ENCODE results near the gene DMRT3. TPM values are rescaled to one million over a fixed set of nuclear protein-coding genes. Genes with fewer than 3 reads are reported as not detected.

DMRT3 gene
- polyA plus RNA-seq, 3 donors, result not detected

DNA sequence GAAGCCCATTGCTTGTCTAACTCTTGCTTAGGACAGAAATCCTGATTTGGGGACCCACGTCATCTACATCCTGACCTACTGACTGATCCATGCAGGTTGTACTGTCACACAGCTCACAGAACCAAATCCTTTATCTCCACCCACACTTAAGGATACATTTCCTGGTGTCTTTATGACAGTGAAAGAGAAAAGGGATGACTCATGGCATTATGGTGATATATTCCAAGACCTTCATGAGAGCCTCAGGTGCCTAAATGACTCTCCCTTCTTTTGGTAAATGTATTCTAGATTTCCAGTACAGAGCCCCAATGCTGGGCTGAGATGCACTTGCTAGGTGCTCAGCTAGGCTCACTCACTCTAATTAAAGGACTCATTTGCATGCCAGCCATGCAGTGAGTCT is 47.7 kb downstream of the DMRT3 start:
- H3K79me2 ChIP-seq (ENCODE audit: insufficient read depth, low read length), result no peaks in the 10 kb centered on the region
- Mint-ChIP-seq H3K4me3 (peak overlapping the region in 1 of 2 donors; percentile 48), H3K9me3 (peaks cover 0 to 17% (median 11%) of the 10 kb centered on the region in 7 donors), H3K27me3 (ENCODE audit: low read depth in 3 of 3) (peaks cover 21 to 56% (median 23%) of the 10 kb centered on the region in 3 donors), H3K4me1 (no peaks in the 10 kb centered on the region), H3K27ac (no peak overlapping the region), H3K36me3 (no peaks in the 10 kb centered on the region)
- H3K9me3 ChIP-seq (replicated peaks in 1 of 2; ENCODE audit: control insufficient read depth in 1 of 2, insufficient read depth in 1 of 2, low read length in 2 of 2), result no peaks in the 10 kb centered on the region
- intact Hi-C loops (cut with micrococcal nuclease), result no loop called here
- H3K9ac ChIP-seq (ENCODE audit: insufficient read depth, low read length, poor library complexity, severe bottlenecking), result no peak overlapping the region
- WGBS (ENCODE audit: insufficient coverage), result no CpG with 5 or more reads among the region's 1 CpG
- H2AFZ ChIP-seq (ENCODE audit: insufficient read depth, low read depth, low read length, poor library complexity, severe bottlenecking), result no peak overlapping the region
- DNase-seq, result no peak
- H3K4me1 ChIP-seq (ENCODE audit: control insufficient read depth in 1 of 2, insufficient read depth in 2 of 2, low read length in 2 of 2), result no peaks in the 10 kb centered on the region
- H3K4me3 ChIP-seq (replicated peaks in 1 of 3; ENCODE audit: low read depth in 2 of 3, low read length in 3 of 3), result no peak overlapping the region
- H4K20me1 ChIP-seq (ENCODE audit: insufficient read depth, low read length), result no peaks in the 10 kb centered on the region
- no peak overlapping the region for H3K27ac ChIP-seq (ENCODE audit: low read depth in 1 of 2, low read length in 2 of 2)
- TF ChIP-seq CTCF (IDR thresholded peaks at IDR 0.05), result no peak
- peaks cover 12 to 27% of the 10 kb centered on the region in 2 donors for H3K27me3 ChIP-seq (ENCODE audit: control insufficient read depth in 2 of 2, insufficient read depth in 2 of 2, low read length in 2 of 2)
- no peaks in the 10 kb centered on the region for H3K36me3 ChIP-seq (replicated peaks in 1 of 2; ENCODE audit: control insufficient read depth in 1 of 2, insufficient read depth in 2 of 2, low read length in 2 of 2)
- no peak overlapping the region for H3K4me2 ChIP-seq (replicated peaks; ENCODE audit: extremely low read depth, low read length, poor library complexity, severe bottlenecking)

DNA sequence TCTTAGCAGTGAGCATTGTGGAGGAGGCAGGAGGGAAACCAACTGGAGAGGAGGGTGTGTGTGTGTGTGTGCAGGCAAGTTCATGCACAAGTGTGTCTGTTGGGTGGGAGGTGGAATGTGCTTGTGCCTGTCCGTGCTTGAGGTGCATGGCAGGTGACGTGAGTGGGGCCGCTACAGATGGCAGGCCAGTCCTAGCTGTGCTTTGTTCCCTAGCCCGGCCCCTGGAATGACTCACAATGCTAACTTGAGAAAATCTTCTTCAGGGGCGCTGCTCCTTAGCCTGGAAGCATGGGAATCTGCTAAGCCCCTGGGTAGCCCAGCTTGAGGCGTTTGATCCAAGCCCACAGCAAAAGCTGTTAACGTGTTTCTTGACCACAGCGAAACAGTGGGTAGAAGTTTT is 48.7 kb downstream of the DMRT3 start:
- intact Hi-C loops (cut with micrococcal nuclease), result no loop called here
- Histone ChIP-seq H3K9me3 (replicated peaks in 1 of 2; ENCODE audit: control insufficient read depth in 1 of 2, insufficient read depth in 1 of 2, low read length in 2 of 2) (no peaks in the 10 kb centered on the region), H3K27me3 (ENCODE audit: control insufficient read depth in 2 of 2, insufficient read depth in 2 of 2, low read length in 2 of 2) (peaks cover 17 to 33% of the 10 kb centered on the region in 2 donors), H2AFZ (ENCODE audit: insufficient read depth, low read depth, low read length, poor library complexity, severe bottlenecking) (no peak overlapping the region), H3K79me2 (ENCODE audit: insufficient read depth, low read length) (no peaks in the 10 kb centered on the region), H3K4me1 (ENCODE audit: control insufficient read depth in 1 of 2, insufficient read depth in 2 of 2, low read length in 2 of 2) (no peaks in the 10 kb centered on the region), H3K27ac (ENCODE audit: low read depth in 1 of 2, low read length in 2 of 2) (no peak overlapping the region), H3K4me2 (replicated peaks; ENCODE audit: extremely low read depth, low read length, poor library complexity, severe bottlenecking) (no peak overlapping the region), H3K9ac (ENCODE audit: insufficient read depth, low read length, poor library complexity, severe bottlenecking) (no peak overlapping the region), H4K20me1 (ENCODE audit: insufficient read depth, low read length) (no peaks in the 10 kb centered on the region), H3K36me3 (replicated peaks in 1 of 2; ENCODE audit: control insufficient read depth in 1 of 2, insufficient read depth in 2 of 2, low read length in 2 of 2) (no peaks in the 10 kb centered on the region), H3K4me3 (replicated peaks in 1 of 3; ENCODE audit: low read depth in 2 of 3, low read length in 3 of 3) (no peak overlapping the region)
- TF ChIP-seq CTCF (IDR thresholded peaks at IDR 0.05), result no peak
- Mint-ChIP-seq H3K4me1 (no peaks in the 10 kb centered on the region), H3K27me3 (ENCODE audit: low read depth in 3 of 3) (peaks cover 23 to 58% (median 27%) of the 10 kb centered on the region in 3 donors), H3K4me3 (no peak overlapping the region), H3K27ac (no peak overlapping the region), H3K36me3 (no peaks in the 10 kb centered on the region), H3K9me3 (peaks cover 0 to 17% (median 11%) of the 10 kb centered on the region in 7 donors)
- 89% methylated on average over 4 of the region's 8 CpGs for WGBS (ENCODE audit: insufficient coverage)
- DNase-seq, result no peak
